Hepatocyte (in vitro differentiated cells): ENCODE measurements around the gene MARK3.

Source experiments
- EZH2 ChIP-seq: fragments of 200-600 bp; sonication (generic); IDR thresholded peaks from 2 replicates; pipeline ENCODE4 v1.6.1; 2016; ENCODE audit warnings: antibody characterized with exemption, mild to moderate bottlenecking, borderline replicate concordance
- EZH2phosphoT487 ChIP-seq: fragments of 200-600 bp; sonication (generic); IDR thresholded peaks from one replicate; pipeline ENCODE4 v1.6.1; 2018; ENCODE audit warnings: antibody characterized with exemption, mild to moderate bottlenecking, low read depth, moderate library complexity; ENCODE audit not compliant: unreplicated experiment, severe bottlenecking
- TF ChIP-seq, protein P1 (sequence below): fragments of 200-600 bp; sonication (generic); IDR thresholded peaks from 2 replicates; pipeline ENCODE4 v1.5.1; 2016; ENCODE audit warnings: antibody characterized with exemption, mild to moderate bottlenecking; ENCODE audit not compliant: poor library complexity

DNA sequence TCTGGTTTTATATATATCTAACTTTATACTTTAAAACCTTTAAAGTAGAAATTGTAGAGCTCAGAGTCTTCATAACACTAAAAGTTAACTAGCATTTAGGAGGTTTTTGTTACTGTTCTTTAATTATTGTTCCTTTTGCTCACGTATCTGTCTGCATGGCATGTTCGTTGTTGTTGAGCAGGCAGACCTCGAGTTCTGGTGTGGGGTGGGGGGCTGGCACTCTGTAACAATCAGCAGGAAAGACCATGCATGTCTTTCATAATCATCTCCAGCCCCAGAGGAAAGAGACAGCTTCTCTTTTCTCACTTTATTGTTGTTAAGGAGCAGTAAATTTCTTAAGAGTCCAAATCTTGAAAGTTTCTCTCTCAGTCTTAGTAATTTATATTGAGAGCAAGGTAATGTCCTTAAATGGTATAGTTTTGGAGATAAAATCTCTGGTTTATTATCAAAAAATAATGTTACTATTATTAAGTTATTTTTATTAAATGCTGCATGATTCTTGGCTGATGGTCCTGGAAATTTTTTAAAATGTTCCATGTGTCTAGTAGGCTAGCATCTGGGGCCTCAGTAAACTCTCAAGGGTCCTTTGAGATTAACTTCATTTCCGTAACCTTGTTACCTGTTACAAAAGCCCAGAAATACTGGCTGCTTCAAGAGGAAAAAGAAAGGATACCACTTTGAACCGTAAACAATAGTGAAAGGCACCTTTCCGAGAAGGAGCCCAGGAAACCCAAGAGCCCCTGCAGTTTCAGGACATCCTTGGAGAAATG, 107.1 kb downstream of the MARK3 start:
- no peak for TF ChIP-seq EZH2
- TF ChIP-seq, protein P1, sequence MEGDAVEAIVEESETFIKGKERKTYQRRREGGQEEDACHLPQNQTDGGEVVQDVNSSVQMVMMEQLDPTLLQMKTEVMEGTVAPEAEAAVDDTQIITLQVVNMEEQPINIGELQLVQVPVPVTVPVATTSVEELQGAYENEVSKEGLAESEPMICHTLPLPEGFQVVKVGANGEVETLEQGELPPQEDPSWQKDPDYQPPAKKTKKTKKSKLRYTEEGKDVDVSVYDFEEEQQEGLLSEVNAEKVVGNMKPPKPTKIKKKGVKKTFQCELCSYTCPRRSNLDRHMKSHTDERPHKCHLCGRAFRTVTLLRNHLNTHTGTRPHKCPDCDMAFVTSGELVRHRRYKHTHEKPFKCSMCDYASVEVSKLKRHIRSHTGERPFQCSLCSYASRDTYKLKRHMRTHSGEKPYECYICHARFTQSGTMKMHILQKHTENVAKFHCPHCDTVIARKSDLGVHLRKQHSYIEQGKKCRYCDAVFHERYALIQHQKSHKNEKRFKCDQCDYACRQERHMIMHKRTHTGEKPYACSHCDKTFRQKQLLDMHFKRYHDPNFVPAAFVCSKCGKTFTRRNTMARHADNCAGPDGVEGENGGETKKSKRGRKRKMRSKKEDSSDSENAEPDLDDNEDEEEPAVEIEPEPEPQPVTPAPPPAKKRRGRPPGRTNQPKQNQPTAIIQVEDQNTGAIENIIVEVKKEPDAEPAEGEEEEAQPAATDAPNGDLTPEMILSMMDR, result no peak
- no peak for TF ChIP-seq EZH2phosphoT487
